ENCODE data around the gene HTD2.
A peak's percentile ranks its signal among the peaks of the same experiment; 100 is the strongest.
"Not testable (repeated sequence)": the region's sequence is repeated elsewhere in the genome, so short reads cannot be mapped to it uniquely, and the experiment has no call there.

HTD2 gene

DNA sequence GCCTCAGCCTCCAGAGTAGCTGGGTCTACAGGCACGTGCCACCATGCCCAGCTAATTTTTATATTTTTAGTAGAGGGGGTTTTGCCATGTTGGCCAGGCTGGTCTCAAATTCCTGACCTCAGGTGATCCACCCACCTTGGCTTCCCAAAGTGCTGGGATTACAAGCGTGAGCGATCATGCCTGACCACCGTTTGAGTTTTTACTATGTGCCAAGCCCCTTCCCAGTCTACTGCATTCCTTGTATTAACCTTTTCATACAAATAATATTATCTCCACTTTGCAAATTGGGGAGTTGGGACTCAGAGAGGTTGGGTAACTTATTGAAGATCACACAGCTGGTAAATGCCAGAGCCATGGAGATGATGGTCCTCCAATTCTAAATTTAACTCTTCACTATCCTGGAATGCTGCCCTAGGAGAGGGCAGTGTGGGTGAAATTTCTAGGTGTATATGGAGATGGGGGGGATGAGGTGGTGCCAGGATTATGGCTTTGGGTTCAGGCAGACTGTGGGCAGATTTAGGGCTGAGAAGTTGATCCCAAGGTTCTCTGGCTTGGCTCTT is 25.4 kb downstream of the HTD2 start:
- DNase-seq (ENCODE audit: low read depth in 2 of 2, low spot score in 1 of 2) = no peak

DNA sequence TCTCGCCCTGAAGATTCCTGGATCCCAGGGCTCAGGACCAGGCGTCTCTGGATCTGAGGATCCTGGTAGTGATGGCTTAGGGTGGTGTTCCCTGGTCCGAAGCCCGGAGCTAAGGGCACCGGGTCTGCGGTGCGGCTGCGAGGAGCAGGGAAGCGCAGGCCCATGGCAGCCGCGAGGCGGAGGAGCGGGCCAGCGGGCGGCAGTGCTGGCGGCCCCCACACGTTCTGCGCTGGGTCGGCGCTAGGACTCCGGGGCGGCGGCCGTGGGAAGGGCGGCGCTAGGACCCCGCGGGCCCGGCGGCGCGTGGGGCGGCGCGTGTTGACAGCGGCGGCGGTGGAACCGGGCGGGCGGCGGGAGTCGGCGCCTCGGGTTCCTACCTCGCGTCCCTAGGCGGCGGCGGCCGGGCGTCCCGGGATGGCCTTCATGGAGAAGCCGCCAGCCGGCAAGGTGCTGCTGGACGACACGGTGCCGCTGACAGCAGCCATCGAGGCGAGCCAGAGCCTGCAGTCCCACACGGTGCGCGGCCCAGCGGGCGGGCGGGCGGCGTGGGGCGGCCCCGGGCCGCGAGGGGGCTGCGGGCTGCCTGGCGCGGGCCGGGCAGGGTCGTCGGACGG is 26.4 kb downstream of the HTD2 start, which contains the start of gene PXK:
Gene PXK (plus strand): TSS at position 318 of the 614 bp plus-strand sequence. CDS start 97 bp downstream, at position 415.
- peak; percentile 34 to 51 for DNase-seq (ENCODE audit: low read depth in 2 of 2, low spot score in 1 of 2)

- no peak for DNase-seq (ENCODE audit: low read depth in 2 of 2, low spot score in 1 of 2)
These were observed 27.1 kb downstream of the HTD2 start for GRCh38 chr3:58333206-58334012.

DNA sequence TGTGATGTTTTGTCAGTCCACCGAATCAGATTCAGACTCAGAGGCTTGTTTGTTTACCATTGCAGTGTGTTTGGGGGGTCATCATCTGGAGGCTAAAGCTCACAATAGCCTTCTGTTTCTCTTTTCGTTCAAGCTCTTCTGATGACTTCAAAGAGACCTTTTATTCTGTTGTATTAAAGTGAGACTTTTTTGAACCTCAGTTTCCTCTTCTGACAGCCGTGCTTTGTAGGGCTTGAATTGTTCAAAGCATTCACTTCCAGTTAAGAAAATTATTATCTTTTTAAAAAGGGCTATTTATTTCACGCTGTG is 27.6 kb downstream of the HTD2 start:
- DNase-seq (ENCODE audit: low read depth in 2 of 2, low spot score in 1 of 2) = no peak

- DNase-seq (ENCODE audit: low read depth in 2 of 2, low spot score in 1 of 2) = no peak
These were observed 28.2 kb downstream of the HTD2 start for GRCh38 chr3:58334506-58334884.

DNA sequence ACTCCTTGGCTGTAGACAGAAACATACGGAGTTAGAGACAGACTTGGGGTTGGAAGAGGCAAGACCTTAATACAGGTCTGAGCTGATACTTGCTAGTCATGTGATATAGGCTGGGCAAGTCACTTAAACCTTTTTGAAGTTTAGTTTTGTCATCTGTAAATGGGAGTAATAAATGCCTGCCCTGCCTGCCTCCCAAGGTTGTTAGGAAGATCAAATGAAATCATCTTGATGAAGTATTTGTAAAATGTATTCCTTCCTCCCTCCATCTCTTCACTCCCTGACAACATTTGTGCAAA is 29.3 kb downstream of the HTD2 start:
- no peak for DNase-seq (ENCODE audit: low read depth in 2 of 2, low spot score in 1 of 2)

GRCh38 chr3:58336135-58336882 is 30.0 kb downstream of the HTD2 start:
- no peak for DNase-seq (ENCODE audit: low read depth in 2 of 2, low spot score in 1 of 2)

GRCh38 chr3:58337190-58337589 is 30.9 kb downstream of the HTD2 start:
- DNase-seq (ENCODE audit: low read depth in 2 of 2, low spot score in 1 of 2) = no peak

DNA sequence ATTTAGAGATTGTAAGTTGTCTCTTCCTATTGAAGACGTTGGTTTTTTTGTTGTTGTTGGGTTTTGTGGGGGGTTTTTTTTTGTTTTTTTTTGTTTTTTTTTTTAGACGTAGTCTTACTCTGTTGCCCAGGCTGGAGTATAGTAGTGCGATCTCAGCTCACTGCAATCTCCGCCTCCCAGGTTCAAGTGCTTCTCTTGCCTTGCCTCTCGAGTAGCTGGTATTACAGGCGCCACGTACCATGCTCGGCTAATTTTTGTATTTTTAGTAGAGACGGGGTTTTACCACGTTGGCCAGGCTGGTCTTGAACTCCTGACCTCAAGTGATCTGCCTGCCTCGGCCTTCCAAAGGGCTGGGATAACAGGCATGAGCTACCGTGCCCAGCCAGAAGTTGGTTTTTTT is 32.8 kb downstream of the HTD2 start:
- not testable (repeated sequence) for DNase-seq (ENCODE audit: low read depth in 2 of 2, low spot score in 1 of 2)

DNA sequence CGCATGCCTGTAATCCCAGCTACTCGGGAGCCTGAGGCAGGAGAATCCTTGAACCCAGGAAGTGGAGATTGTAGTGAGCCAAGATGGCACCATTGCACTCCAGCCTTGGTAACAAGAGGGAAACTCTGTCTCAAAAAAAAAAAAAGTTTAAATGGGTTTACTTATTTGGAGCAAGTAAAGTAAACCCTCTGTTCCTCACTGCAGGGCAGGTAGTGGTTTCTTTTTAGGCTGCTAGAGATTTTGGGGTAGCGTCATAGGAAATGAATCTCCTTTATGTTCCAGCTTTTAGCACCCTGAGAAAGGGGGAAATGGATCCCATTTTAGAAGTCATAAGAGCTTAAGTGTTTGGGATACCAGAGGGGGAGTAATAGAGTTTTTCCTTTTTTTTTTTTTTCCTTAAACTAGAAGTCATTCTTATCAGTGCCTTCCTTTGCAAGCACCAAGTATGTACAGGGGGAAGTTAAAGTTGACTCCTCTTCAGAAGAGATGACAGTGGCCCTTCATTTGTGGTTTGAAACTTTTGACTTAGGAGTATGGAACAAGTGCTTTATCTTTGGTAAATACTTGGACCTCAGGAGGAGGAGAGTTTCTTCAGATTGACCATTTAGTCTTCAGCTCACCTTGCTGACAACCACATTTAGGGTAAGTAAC is 34.4 kb downstream of the HTD2 start:
- no peak for DNase-seq (ENCODE audit: low read depth in 2 of 2, low spot score in 1 of 2)

GRCh38 chr3:58341376-58341775 is 35.1 kb downstream of the HTD2 start:
- no peak for DNase-seq (ENCODE audit: low read depth in 2 of 2, low spot score in 1 of 2)

GRCh38 chr3:58342676-58343075 is 36.4 kb downstream of the HTD2 start:
- DNase-seq (ENCODE audit: low read depth in 2 of 2, low spot score in 1 of 2) = no peak

DNA sequence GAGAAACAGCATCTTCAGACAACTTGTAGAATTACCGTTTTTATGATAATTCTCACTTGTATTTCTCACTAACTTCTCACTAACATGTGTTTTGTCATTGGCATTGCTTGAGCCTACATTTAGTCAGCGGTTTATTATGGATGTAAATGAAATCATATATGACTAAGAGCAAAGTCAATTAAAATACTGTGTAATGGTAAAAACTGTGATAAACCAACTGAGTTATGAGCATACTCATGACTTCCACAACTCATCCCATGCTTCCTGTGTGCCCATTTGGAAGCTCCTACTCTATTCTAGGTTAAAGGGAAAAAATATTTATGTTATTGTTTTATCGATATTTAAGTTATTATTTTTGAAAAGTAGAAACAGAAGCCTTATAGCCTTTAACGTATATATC is 39.1 kb downstream of the HTD2 start:
- DNase-seq (ENCODE audit: low read depth in 2 of 2, low spot score in 1 of 2) = no peak

GRCh38 chr3:58346368-58346767 is 40.0 kb downstream of the HTD2 start:
- no peak for DNase-seq (ENCODE audit: low read depth in 2 of 2, low spot score in 1 of 2)

DNA sequence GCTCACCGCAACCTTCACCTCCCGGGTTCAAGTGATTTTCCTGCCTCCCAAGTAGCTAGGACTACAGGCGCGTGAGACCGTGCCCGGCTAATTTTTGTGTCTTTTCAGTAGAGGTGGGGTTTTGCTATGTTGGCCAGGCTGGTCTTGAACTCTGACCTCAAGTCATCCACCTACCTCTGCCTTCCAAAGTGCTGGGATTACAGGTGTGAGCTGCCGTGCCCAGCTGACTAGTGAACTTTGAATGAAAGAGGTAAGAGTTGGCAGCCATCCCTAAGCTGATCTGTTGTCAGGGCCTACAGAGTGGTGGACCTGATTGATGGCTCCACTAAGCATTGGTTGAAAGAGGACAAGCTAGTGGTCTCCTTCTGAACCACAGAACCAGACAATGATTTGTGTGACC is 41.7 kb downstream of the HTD2 start:
- DNase-seq (ENCODE audit: low read depth in 2 of 2, low spot score in 1 of 2) = no peak

DNA sequence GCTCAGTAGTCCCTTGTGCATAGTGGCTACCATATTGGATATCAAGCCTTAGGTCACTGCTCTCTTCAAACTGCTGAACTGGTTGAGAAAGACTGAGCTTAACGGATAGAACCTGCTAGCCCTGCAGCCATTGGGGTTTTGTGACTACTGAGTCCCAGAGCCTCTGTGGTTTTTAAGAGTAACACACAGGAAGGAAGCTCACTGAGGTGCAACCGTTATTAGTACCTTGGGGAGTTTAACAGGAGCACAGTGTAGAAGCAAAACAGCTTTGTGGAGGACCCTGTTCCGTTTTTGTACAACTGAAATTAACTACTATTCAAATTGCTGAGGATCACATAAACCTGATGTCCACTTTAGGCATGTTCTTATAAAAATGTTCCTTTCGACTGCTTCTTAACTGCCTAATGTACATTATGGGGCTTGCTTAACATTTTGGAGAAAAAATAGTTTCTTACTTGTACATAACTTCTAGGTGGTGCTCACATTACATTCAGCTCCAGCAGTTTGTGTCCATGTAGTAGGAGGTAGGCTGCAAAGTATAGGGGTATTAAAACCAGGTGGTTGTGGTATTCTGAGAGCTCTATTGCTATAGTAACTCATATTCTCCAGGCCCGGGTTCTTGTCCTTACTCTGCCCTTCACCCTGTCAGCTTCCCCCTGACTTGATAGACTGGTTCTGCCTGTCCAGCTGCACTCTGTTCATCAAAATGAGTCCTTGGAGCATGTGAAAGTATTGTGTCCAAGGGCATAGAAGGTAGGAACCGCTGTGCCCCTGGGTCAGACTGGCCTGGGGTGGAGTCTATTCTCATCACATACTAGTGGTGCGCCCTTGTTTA is 43.7 kb downstream of the HTD2 start:
- DNase-seq (ENCODE audit: low read depth in 2 of 2, low spot score in 1 of 2) = no peak

DNA sequence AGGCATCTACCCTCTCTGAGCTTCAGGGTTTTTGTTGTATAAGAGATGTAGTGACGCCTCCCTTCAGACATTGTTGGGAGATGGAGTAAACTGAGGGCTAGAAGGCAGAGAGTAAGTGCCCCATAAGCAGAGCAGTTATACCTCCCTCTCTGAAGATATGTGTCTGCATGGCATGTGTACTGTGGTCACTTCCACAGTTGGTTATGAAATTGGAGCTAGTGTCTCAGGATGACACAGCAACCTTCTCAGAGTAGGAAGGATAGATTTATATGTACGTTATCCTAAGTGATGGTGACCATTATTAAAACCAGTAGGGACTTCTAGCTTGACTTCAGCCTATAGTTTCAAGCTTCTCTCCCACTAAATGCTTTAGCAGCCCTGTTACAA is 44.3 kb downstream of the HTD2 start:
- no peak for DNase-seq (ENCODE audit: low read depth in 2 of 2, low spot score in 1 of 2)

DNA sequence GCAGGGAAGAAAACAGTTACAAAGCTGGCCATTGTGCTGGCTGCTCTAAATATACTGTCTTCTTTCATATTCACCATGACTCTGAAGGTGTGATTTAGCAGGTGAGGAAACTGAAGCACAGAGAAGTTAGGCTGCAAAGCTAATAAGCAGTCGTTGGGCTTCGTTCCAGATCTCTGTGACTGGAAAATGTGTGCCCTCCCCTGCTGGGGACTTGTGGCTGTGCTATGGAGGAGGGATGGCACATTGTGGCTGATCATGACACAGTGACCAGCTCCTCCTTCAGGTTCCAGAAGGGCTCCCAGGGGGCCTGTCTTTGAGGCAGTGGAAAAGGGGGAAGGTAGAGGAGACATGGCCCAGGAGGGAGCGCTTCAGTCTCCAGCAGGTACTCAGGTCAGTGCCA is 45.6 kb downstream of the HTD2 start:
- DNase-seq (ENCODE audit: low read depth in 2 of 2, low spot score in 1 of 2) = no peak

DNA sequence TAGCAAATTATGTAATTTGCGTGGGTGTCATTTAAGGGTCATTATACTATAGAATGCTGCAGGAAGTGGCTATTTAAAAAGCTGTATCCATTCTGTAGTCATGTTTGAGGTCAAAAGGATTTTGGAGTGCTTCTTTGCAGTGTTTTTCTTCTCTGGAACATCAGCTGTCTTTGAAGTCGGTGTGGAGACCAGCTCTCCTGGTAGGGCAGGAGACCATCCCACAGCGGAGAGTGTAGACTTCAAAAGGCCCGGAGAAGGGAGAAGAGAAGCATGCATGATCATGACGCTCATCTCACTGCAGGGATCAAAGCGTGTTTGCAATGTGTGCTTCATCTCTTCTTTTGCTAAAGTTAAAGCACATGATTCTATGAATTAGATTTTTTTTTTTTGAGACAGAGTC is 46.3 kb downstream of the HTD2 start:
- DNase-seq (ENCODE audit: low read depth in 2 of 2, low spot score in 1 of 2) = no peak

DNA sequence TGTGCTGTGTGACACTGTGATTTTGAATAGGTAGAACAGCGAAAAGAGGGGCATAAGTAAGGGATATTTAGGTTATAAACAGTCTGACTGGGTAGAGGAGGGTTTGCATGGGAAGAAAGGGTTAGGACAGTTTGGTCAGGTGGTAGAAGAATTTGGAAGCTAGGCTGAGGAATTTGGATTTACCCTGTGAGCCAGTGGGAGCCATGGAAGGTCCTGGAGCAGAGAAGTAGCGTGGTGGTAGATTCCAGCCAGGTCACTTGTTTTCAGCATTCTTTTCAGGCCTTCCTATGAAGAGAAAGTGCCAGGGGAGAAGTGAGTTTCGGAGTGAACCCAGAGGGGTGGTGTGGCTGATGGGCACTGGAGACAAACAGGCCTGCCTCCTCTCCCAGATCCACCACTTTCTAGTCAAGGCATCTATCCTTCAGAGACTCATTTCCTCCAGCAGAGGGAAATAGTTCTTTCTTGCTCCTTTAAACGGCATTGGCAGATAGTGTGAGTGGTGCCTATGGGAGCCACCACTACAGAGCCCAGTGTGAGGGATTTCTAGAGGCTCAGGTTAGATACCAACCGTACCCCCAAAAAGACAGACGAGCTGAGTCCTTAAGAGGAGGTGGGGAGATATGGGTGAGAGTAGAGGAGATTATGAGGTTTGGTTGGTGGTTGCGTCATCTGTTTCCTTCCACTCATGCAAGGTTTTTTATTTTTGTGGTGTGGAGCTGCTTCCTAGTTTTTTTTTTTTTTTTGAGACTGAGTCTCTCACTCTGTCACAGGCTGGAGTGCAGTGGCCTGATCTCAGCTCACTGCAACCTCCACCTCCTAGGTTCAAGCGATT is 47.6 kb downstream of the HTD2 start:
- no peak for DNase-seq (ENCODE audit: low read depth in 2 of 2, low spot score in 1 of 2)
